Neuron (in vitro differentiated cells): Measurements from ENCODE around the gene GAL.

ENCODE experiments used
- H2AFZ ChIP-seq: one replicate; pipeline ENCODE4 v1.6.1; 2013; ENCODE audit warnings: low read depth, mild to moderate bottlenecking, inconsistent platforms, low read length, moderate library complexity
- H3K27me3 ChIP-seq: one replicate; pipeline ENCODE4 v1.6.1; 2013; ENCODE audit warnings: low read length; ENCODE audit not compliant: insufficient read depth
- H3K36me3 ChIP-seq: one replicate; pipeline ENCODE4 v1.6.1; 2013; ENCODE audit warnings: low read length; ENCODE audit not compliant: insufficient read depth
- H3K4me1 ChIP-seq: one replicate; pipeline ENCODE4 v1.6.1; 2013; ENCODE audit warnings: low read length; ENCODE audit not compliant: insufficient read depth
- H3K4me3 ChIP-seq: 2 replicates; pipeline ENCODE4 v1.5.1; 2013; ENCODE audit warnings: mild to moderate bottlenecking, low read length, moderate library complexity
- H3K9me3 ChIP-seq: one replicate; pipeline ENCODE4 v1.6.1; 2013; ENCODE audit warnings: low read length

The GAL gene

DNA sequence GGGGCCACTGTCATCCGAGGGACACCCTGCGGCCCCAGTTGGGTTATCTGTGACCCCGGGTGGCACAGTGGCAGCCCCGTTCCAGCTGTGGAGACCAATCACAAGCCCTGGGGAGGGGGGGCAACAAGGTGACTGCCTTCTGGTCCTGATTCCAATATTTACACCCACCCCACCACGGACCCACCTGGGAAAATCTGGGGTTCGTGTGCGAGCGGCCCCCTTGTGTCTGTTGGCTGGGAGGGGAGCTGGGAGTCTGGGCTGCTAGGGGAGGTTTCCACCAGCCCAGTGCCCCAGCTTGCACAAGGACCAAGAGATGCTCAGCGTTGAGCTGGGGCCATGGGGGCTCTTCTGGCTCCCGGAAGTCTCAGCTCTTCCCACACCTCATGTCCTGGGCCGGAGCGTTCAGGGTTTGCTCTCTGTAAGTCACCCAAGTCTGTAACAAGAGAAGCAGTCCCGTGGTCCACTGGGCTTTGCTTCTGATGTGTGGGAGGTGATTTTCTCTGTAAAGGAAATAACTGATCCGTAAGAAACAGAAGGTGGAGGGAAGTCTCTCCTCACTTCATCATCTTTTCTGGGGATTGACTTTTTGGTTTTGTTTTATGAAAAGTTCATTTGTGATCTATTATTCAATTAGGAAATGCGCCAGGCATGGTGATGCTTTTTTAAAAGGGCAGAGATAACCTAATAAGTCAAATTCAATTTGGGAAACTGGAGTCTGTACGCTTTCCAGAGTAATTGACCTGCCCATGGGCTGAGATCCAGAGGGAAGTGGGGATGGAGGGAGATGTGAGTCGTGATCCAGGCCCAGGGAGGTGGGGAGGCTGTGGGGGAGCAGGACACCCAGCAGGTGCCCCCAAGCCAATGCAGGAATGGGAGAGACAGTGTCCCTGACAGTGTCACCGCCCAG is 22.4 kb upstream of the GAL start:
- Histone ChIP-seq H3K27me3 (peaks cover 13% of the 10 kb centered on the region), H3K4me3 (no peak overlapping the region), H3K9me3 (peaks cover 2% of the 10 kb centered on the region), H3K36me3 (no peaks in the 10 kb centered on the region), H3K4me1 (no peaks in the 10 kb centered on the region), H2AFZ (no peak overlapping the region)

DNA sequence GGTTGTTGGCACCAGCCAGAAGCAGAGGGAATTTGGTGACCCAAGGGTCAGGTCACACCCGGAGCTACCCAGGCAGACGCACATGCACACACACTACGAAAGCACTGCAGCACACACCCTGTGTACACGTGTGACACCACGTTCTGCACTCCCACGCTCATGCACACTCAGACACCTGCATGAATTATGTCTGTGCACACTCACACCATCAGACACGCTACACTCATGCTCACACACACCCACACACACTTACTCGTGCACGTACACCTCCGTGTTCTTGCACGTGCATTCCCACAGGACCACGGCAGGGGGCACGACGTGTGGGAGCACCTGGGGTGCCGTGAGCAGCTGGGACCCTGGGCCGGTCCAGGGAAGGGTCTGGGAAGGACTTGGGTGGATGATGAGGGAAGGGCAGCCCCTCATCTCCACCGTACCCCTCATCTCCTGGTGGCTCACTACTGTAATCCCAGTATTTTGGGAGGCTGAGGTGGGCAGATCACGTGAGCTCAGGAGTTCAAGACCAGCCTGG is 20.8 kb upstream of the GAL start:
- H3K4me1 ChIP-seq: no peaks in the 10 kb centered on the region
- H3K4me3 ChIP-seq: no peak overlapping the region
- H3K36me3 ChIP-seq: no peaks in the 10 kb centered on the region
- H2AFZ ChIP-seq: no peak overlapping the region
- H3K27me3 ChIP-seq: peaks cover 13% of the 10 kb centered on the region
- no peaks in the 10 kb centered on the region for H3K9me3 ChIP-seq

DNA sequence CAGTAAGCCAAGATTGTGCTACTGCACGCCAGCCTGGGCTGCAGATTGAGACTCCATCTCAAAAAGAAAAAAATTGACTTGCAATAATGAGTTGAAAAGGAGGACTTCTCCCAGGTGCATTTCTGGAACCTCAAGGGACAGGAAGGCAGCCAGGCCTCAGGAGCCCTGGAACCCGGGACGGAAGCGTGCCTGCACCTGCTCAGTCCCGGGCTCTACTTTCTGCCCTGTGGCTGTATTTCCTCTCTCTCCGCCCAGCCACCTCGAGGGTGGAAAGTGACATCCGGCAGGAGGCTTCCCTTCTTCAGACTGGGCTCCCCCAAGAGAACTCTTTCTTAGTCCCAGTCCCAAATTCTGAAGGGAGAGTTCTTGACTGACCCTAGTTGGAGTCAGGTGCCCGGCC is 20.2 kb upstream of the GAL start:
- Histone ChIP-seq H3K4me1 (no peaks in the 10 kb centered on the region), H3K36me3 (no peaks in the 10 kb centered on the region), H3K27me3 (peaks cover 8% of the 10 kb centered on the region), H2AFZ (no peak overlapping the region), H3K4me3 (no peak overlapping the region), H3K9me3 (no peaks in the 10 kb centered on the region)

DNA sequence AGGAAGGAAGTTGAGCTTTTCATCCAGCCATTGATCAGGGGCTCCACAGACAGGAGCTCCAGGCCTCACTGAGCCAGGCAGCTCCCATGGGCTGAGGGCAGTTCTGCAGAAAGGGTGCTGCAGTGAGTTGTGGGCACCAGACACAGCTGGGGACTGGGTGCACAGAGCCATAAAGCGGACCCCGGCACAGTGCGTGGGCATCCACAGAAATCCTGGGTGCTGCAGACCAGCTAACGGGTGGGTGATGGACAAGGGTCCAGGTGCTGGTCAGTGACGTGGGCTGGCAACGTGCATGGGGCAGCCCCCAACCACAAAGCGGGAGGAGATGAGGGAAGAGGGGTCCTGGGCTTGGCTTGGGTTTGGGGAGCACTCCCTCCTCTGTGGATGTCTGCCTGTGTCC is 19.4 kb upstream of the GAL start:
- H3K27me3 ChIP-seq: peaks cover 5% of the 10 kb centered on the region
- no peak overlapping the region for H3K4me3 ChIP-seq
- no peak overlapping the region for H2AFZ ChIP-seq

DNA sequence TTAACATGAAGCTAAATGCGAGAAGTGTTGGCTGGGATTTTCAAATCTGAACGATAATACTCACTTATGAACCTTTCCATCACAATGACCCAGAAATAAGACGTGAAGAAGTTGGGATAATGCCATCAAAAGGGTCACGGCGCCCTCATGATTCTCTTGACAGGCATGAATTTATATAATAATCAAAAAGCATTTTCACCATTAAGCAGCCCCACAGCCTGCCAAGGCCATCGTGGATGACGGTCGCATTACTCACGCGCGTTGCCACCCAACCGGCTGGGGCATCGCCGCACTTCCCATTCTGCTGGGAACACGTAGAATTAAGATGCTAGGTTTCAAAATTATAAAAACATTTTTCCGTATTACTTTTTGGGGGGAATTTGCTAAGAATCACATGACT is 18.9 kb upstream of the GAL start:
- Histone ChIP-seq H3K4me3 (no peak overlapping the region), H3K27me3 (peaks cover under 1% of the 10 kb centered on the region), H3K36me3 (no peaks in the 10 kb centered on the region)

More for the DNA sequence above, 19.4 kb upstream of the GAL start:
- H3K9me3 ChIP-seq: no peaks in the 10 kb centered on the region
- H3K4me1 ChIP-seq: no peaks in the 10 kb centered on the region
- H3K36me3 ChIP-seq: no peaks in the 10 kb centered on the region

DNA sequence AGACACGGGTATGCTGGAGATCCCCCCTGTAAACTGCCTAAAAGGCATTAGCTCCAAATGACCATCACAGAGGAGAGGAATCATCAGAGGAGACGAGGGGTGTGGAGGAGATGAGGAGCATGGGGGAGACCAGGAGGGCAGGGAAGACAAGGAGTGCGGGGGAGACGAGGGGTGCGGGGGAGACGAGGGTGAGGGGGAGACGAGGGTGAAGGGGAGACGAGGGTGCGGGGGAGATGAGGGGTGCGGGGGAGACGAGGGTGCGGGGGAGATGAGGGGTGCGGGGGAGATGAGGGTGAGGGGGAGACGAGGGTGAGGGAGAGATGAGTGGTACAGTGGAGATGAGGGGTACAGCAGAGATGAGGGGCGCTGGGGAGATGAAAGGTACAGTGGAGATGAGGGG is 17.5 kb upstream of the GAL start:
- Histone ChIP-seq H3K9me3 (peaks cover 5% of the 10 kb centered on the region), H3K27me3 (no peaks in the 10 kb centered on the region), H3K4me1 (no peaks in the 10 kb centered on the region), H3K4me3 (no peak overlapping the region), H3K36me3 (no peaks in the 10 kb centered on the region), H2AFZ (no peak overlapping the region)

More for the DNA sequence above, 18.9 kb upstream of the GAL start:
- Histone ChIP-seq H3K9me3 (peaks cover 2% of the 10 kb centered on the region), H2AFZ (no peak overlapping the region), H3K4me1 (no peaks in the 10 kb centered on the region)

DNA sequence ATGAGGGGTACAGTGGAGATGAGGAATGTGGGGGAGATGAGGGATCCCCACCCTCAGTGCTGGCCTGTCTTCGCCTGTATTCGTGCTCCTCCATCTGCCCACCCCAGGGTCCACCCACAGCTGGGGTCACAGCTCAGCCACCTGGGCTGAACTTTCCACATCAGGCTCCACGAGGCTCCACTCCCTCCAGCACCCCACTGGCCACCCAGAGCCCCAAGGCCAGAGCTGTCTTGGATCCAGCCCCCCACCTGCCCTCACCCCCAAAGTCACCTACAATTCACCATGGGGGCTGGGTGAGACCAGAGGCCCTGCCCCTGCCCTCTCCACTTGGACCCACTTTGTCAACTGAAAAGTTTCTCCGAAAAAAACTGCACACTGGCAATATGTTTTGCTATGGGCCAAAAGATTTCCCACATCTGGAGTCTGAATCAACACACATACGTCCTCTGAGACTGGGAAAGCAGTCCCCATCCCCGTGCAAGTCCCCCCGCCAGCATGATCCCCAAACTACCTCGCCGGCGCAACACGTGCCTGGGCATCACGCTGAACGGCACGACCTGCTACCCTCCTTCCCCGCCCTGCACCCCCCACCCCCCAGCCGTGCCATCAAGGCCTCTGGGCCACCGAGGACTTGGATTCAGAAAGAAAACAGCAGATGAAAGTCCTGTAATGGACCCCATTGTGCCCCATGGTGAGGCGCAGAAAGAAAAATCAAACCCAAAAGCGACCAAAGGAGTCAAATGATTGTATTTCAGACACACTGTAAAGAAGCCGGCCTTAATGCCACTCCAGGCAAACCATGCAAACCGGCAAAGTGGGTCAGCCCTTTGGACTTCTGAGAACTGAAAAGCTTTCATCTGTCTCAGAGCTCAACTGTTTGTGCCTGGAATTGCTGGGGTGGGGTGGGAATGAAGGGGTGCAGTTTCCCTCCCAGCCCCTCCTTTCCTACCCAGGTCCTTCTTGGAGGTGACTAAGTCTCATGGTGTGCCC is 16.5 kb upstream of the GAL start:
- Histone ChIP-seq H2AFZ (no peak overlapping the region), H3K9me3 (peaks cover 5% of the 10 kb centered on the region), H3K4me3 (no peak overlapping the region), H3K36me3 (no peaks in the 10 kb centered on the region), H3K27me3 (no peaks in the 10 kb centered on the region), H3K4me1 (no peaks in the 10 kb centered on the region)

DNA sequence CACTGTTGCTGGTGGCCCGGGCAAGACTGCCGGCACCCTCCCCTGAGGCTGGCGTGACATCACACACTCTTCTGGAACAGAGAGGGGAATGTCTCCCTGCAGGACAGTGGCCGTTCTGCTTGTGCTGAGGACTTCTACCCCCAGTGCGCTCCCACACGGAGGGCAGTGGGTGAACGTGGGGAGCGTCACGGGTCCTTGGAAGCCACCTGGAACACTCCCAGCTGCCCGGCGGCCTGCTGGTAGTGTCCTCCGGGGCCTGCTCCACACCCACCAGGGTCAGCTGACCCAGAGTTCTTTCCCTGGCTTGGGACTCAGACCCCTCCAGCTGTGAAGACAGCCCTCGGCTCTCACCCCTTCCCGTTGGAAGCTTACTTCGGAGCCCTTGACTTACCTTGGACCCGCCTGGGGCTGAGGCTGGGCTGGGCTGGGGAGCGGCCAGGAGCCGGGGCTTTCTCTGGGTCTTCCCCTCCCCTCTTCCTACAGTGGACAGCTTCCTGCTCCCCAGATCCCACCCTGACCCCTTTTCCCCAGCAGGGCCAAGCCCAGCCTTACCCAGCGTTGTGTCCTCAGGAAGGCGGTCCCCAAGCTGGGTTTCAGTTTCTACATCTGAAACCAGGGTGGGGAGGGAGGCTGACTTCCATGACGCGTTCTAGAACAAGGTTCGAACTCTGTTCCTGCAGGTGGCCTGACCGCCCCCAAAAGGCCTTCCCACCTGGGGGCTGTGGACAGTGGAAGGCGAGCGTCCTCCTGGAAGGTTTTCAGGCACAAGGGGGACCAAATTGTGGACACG is 14.8 kb upstream of the GAL start:
- Histone ChIP-seq H3K9me3 (peaks cover 5% of the 10 kb centered on the region), H3K27me3 (no peaks in the 10 kb centered on the region), H3K36me3 (no peaks in the 10 kb centered on the region), H2AFZ (no peak overlapping the region), H3K4me1 (no peaks in the 10 kb centered on the region), H3K4me3 (no peak overlapping the region)

DNA sequence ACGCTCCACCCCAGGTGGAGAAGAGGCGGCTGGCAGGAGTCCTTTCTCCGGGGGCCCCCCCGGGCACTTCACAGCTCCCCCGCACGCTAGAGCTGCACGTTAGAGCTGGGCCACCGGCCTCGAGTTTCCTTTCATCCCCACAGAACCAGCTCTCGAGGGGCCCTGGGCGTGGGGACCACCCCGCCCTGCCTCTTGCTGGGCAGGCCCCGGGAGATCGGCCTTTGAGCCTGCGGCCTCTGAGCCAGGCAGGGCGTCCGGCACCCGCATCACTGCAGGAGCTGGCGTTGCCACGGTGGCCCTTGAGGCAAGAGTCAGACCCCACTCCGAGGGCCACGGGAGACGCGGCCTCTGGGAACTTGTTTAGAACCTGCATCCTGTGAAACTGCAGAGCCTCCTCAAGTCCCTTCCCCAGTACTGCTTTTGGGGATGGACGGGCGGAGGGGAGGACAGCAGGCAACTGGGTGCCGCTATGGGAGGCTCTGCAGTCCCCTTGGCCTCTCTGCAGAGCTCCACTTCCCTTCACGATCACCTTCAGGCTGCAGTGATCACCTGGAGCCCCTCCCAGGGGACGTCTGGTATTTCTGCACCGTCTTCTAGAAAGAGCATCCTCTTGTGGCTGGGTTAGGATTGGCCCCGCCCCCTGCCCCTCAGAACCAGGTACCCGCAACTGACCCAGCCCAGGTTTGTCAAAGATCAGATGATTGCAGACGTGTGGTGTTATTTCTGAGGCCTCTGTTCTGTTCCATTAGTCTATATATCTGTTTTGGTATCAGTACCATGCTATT is 13.9 kb upstream of the GAL start:
- Histone ChIP-seq H3K4me1 (no peaks in the 10 kb centered on the region), H3K4me3 (no peak overlapping the region), H2AFZ (no peak overlapping the region), H3K36me3 (no peaks in the 10 kb centered on the region), H3K9me3 (peaks cover 5% of the 10 kb centered on the region), H3K27me3 (no peaks in the 10 kb centered on the region)

DNA sequence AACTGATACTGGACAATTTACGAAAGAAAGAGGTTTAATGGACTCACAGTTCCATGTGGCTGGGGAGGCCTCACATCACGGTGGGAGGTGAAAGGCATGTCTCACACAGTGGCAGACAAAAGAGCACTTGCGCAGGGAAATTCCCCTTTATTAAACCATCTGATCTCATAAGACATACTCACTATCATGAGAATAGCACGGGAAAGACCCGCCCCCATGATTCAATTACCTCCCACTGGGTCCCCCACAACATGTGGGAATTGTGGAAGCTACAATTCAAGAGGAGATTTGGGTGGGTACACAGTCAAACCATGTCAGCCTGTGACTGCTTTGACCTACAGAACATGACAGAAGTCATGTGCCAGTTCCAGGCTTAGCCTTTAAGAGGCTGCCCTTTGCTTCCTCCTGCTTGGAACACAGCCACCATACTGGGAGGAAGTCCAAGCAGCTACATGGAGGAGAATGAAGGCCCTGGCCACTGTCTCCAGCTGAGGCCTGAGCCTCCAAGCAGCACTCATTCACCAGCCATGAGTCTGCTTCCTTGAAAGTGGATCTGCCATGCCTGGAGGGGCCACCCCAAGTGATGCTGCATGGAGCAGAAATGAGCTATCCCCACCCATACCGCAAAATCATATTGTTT is 10.9 kb upstream of the GAL start:
- Histone ChIP-seq H3K36me3 (no peaks in the 10 kb centered on the region), H3K9me3 (peaks cover 5% of the 10 kb centered on the region), H3K4me3 (no peak overlapping the region), H3K4me1 (no peaks in the 10 kb centered on the region), H2AFZ (no peak overlapping the region), H3K27me3 (no peaks in the 10 kb centered on the region)

DNA sequence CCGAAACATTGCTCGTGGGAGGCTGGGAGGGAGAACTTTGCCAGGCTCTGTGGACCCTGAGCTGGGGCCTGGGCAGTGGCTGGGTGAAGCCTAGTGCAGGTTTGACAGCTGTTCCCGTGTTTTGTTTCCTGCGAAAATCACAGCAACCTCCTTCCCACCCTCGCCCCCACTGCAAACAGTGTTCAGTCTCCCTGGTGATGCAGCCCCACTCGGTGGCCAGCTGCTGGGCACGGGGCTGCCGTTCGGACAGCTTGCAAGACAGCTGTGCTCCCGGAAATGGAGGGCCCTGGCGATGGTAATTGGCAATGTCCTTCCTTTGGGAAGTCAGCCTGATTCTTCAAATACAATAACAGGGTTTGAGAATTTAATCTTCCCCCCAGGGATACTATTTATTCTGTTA is 10.4 kb upstream of the GAL start:
- no peaks in the 10 kb centered on the region for H3K36me3 ChIP-seq
- H3K9me3 ChIP-seq: peaks cover 5% of the 10 kb centered on the region
- H3K27me3 ChIP-seq: no peaks in the 10 kb centered on the region
- H2AFZ ChIP-seq: no peak overlapping the region
- no peak overlapping the region for H3K4me3 ChIP-seq
- no peaks in the 10 kb centered on the region for H3K4me1 ChIP-seq
